ENCODE results near the gene GPR150.
A peak's percentile ranks its signal among the peaks of the same experiment; 100 is the strongest.

Gene GPR150

GRCh38 chr5:95620030-95620869 lies at the start of gene GPR150:
Gene GPR150, plus strand, starts transcription at chr5:95620087. Its CDS starts 189 bp downstream, at chr5:95620276.
- DNase-seq (ENCODE audit: low read depth in 2 of 2): peak; percentile 45 to 64

- DNase-seq (ENCODE audit: low read depth in 2 of 2): no peak
Observed at GRCh38 chr5:95572016-95572415, 47.9 kb upstream of the GPR150 start.

GRCh38 chr5:95581576-95581975 lies 38.3 kb upstream of the GPR150 start:
- DNase-seq (ENCODE audit: low read depth in 2 of 2): no peak

- DNase-seq (ENCODE audit: low read depth in 2 of 2): no peak
Observed at GRCh38 chr5:95583992-95584391, 35.9 kb upstream of the GPR150 start.

- DNase-seq (ENCODE audit: low read depth in 2 of 2): no peak
Observed at GRCh38 chr5:95590880-95591279, 29.0 kb upstream of the GPR150 start.

GRCh38 chr5:95591490-95591901 lies 28.4 kb upstream of the GPR150 start:
- no peak for DNase-seq (ENCODE audit: low read depth in 2 of 2)

GRCh38 chr5:95595289-95595931 lies 24.5 kb upstream of the GPR150 start:
- DNase-seq (ENCODE audit: low read depth in 2 of 2): no peak

- no peak for DNase-seq (ENCODE audit: low read depth in 2 of 2)
Observed at GRCh38 chr5:95599252-95599651, 20.6 kb upstream of the GPR150 start.

GRCh38 chr5:95600557-95600956 lies 19.3 kb upstream of the GPR150 start:
- no peak for DNase-seq (ENCODE audit: low read depth in 2 of 2)

- DNase-seq (ENCODE audit: low read depth in 2 of 2): no peak
Observed at GRCh38 chr5:95605786-95606185, 14.1 kb upstream of the GPR150 start.

- DNase-seq (ENCODE audit: low read depth in 2 of 2): no peak
Observed at GRCh38 chr5:95606419-95606818, 13.5 kb upstream of the GPR150 start.

GRCh38 chr5:95609711-95610110 lies 10.2 kb upstream of the GPR150 start:
- no peak for DNase-seq (ENCODE audit: low read depth in 2 of 2)

- no peak for DNase-seq (ENCODE audit: low read depth in 2 of 2)
Observed at GRCh38 chr5:95610546-95610945, 9.3 kb upstream of the GPR150 start.

- no peak for DNase-seq (ENCODE audit: low read depth in 2 of 2)
Observed at GRCh38 chr5:95611396-95611795, 8.5 kb upstream of the GPR150 start.

GRCh38 chr5:95613514-95613913 lies 6.4 kb upstream of the GPR150 start:
- no peak for DNase-seq (ENCODE audit: low read depth in 2 of 2)

- DNase-seq (ENCODE audit: low read depth in 2 of 2): no peak
Observed at GRCh38 chr5:95615164-95615467, 4.8 kb upstream of the GPR150 start.

- DNase-seq (ENCODE audit: low read depth in 2 of 2): no peak
Observed at GRCh38 chr5:95617057-95617456, 2.8 kb upstream of the GPR150 start.

- no peak for DNase-seq (ENCODE audit: low read depth in 2 of 2)
Observed at GRCh38 chr5:95619096-95619495, 791 bp upstream of the GPR150 start.

- no peak for DNase-seq (ENCODE audit: low read depth in 2 of 2)
Observed at GRCh38 chr5:95619514-95620029, 315 bp upstream of the GPR150 start.

- peak; percentile 22 to 24 for DNase-seq (ENCODE audit: low read depth in 2 of 2)
Observed at GRCh38 chr5:95620870-95621838, 1.3 kb downstream of the GPR150 start.

- DNase-seq (ENCODE audit: low read depth in 2 of 2): no peak
Observed at GRCh38 chr5:95621839-95622629, 2.1 kb downstream of the GPR150 start.
